ENCODE data around the gene CEACAM6.

The CEACAM6 gene

GRCh38 chr19:41799444-41800000, 44.2 kb downstream of the CEACAM6 start:
- DNase-seq (ENCODE audit: low read depth) = no peak

GRCh38 chr19:41801031-41801430, 45.7 kb downstream of the CEACAM6 start:
- no peak for DNase-seq (ENCODE audit: low read depth)

- no peak for DNase-seq (ENCODE audit: low read depth)
Measured at GRCh38 chr19:41801792-41802211, 46.5 kb downstream of the CEACAM6 start.

GRCh38 chr19:41802770-41803169, 47.4 kb downstream of the CEACAM6 start:
- DNase-seq (ENCODE audit: low read depth) = no peak

GRCh38 chr19:41804336-41804735, 49.0 kb downstream of the CEACAM6 start:
- no peak for DNase-seq (ENCODE audit: low read depth)

GRCh38 chr19:41807176-41807575, 51.8 kb downstream of the CEACAM6 start:
- no peak for DNase-seq (ENCODE audit: low read depth)

- no peak for DNase-seq (ENCODE audit: low read depth)
Measured at GRCh38 chr19:41808663-41809566, 53.6 kb downstream of the CEACAM6 start.

- DNase-seq (ENCODE audit: low read depth) = no peak
Measured at GRCh38 chr19:41810301-41810700, 55.0 kb downstream of the CEACAM6 start.

- no peak for DNase-seq (ENCODE audit: low read depth)
Measured at GRCh38 chr19:41811036-41811435, 55.7 kb downstream of the CEACAM6 start.

- no peak for DNase-seq (ENCODE audit: low read depth)
Measured at GRCh38 chr19:41811981-41812380, 56.7 kb downstream of the CEACAM6 start.

- no peak for DNase-seq (ENCODE audit: low read depth)
Measured at GRCh38 chr19:41813911-41814310, 58.6 kb downstream of the CEACAM6 start.

GRCh38 chr19:41815301-41815700, 60.0 kb downstream of the CEACAM6 start:
- no peak for DNase-seq (ENCODE audit: low read depth)

- DNase-seq (ENCODE audit: low read depth) = no peak
Measured at GRCh38 chr19:41816761-41817160, 61.4 kb downstream of the CEACAM6 start.

GRCh38 chr19:41821003-41821735, 65.8 kb downstream of the CEACAM6 start:
- DNase-seq (ENCODE audit: low read depth) = no peak

All from T-helper 22 cell (primary cell).